Body of pancreas (tissue), 4 donors: Measurements from ENCODE around the gene LBX1. TPM values are rescaled to one million over a fixed set of nuclear protein-coding genes. Genes with fewer than 3 reads are reported as not detected.

Source experiments
- ATAC-seq: fragments of 150-250 bp; one replicate; pipeline ENCODE4 v1.9.1; 2016
- DNase-seq, 4 donors: peaks; one replicate each; pipeline ENCODE4 v3.0.0-alpha.2; 2019
- H3K27ac ChIP-seq, 4 donors: fragments of 200-600 bp; sonication (generic); 1 replicate in 3 of 4; 2 replicates in 1 of 4; pipeline versions ENCODE4 v1.5.1 to v1.6.1; 2016 to 2019; ENCODE audit warnings: mild to moderate bottlenecking in 1 of 4, mixed read lengths in 1 of 4, moderate library complexity in 1 of 4
- H3K27me3 ChIP-seq, 2 donors: fragments of 200-600 bp; sonication (generic); one replicate each; pipeline ENCODE4 v1.6.0; 2016; ENCODE audit warnings: mild to moderate bottlenecking in 1 of 2
- H3K36me3 ChIP-seq, 2 donors: fragments of 200-600 bp; sonication (generic); replicated peaks in 1 of 2; 2 replicates each; pipeline ENCODE4 v1.5.1; 2016; ENCODE audit warnings: low read depth in 2 of 2; ENCODE audit not compliant: insufficient read depth in 1 of 2
- H3K4me1 ChIP-seq: fragments of 200-600 bp; sonication (generic); one replicate; pipeline ENCODE4 v1.6.0; 2016
- H3K4me3 ChIP-seq, 2 donors: fragments of 200-600 bp; sonication (generic); 1 replicate in 1 of 2; 2 replicates in 1 of 2; pipeline ENCODE4 v1.5.1; 2016 to 2019
- H3K9me3 ChIP-seq, 3 donors: fragments of 200-600 bp; sonication (generic); 1 replicate in 2 of 3; 2 replicates in 1 of 3; pipeline ENCODE4 v1.5.1; 2016
- CTCF ChIP-seq, 7 experiments: fragments of 450-650 bp in 4 of 7; fragments of 200-600 bp in 3 of 7; sonication (generic) in 3 of 7; IDR thresholded peaks; one replicate each; pipeline ENCODE4 v1.5.1; 2016 to 2019; ENCODE audit warnings: antibody characterized with exemption in 7 of 7
- POLR2A ChIP-seq, 3 donors: fragments of 450-650 bp; IDR thresholded peaks; one replicate each; pipeline ENCODE4 v1.6.1; 2016; ENCODE audit warnings: antibody characterized with exemption in 3 of 3, mild to moderate bottlenecking in 2 of 3
- WGBS, 2 donors: methylation state at CpG; one replicate each; pipeline ENCODE4 v1.1.5; 2017; 5-methylcytosine and 5-hydroxymethylcytosine counted together
- intact Hi-C: fragments of 100-400 bp; cut with DNase I; formaldehyde crosslinking; loops from one replicate; pipeline ENCODE4 v1.15.1; 2023
- total RNA-seq, 2 donors: library from RNA; depleted of rRNA; stranded (reverse); fragments of >200 nt; gene quantifications; one replicate each; pipeline ENCODE4 v1.1.0, GENCODE V29; 2016

LBX1 gene
- total RNA-seq, 2 donors from 2014 or later: not detected

- intact Hi-C loops: no loop called here
- ATAC-seq (no peak), DNase-seq (no peak)
- no peak overlapping the region for H3K4me3 ChIP-seq
- H3K36me3 ChIP-seq: no peaks in the 10 kb centered on the region
- H3K4me1 ChIP-seq: peaks cover 66% of the 10 kb centered on the region
- H3K9me3 ChIP-seq: no peaks in the 10 kb centered on the region
- TF ChIP-seq CTCF (IDR thresholded peaks at IDR 0.05) (no peak), POLR2A (IDR thresholded peaks at IDR 0.05) (no peak)
- 6 to 10% methylated on average over 26 to 71 of the region's 71 CpGs for WGBS, 2 donors
- no peak overlapping the region for H3K27ac ChIP-seq
- peaks cover 22 to 75% of the 10 kb centered on the region in 2 donors for H3K27me3 ChIP-seq
Observed at GRCh38 chr10:101224060-101224909, 5.0 kb downstream of the LBX1 start.

- H3K36me3 ChIP-seq: no peaks in the 10 kb centered on the region
- ATAC-seq: no peak
- no peak overlapping the region for H3K4me3 ChIP-seq
- intact Hi-C loops: no loop called here
- no peak overlapping the region for H3K27ac ChIP-seq
- H3K4me1 ChIP-seq: peaks cover 58% of the 10 kb centered on the region
- H3K27me3 ChIP-seq: peaks cover 22 to 77% of the 10 kb centered on the region in 2 donors
- no peak for DNase-seq
- WGBS, 2 donors: 9 to 16% methylated on average over 17 to 50 of the region's 50 CpGs
- H3K9me3 ChIP-seq: no peaks in the 10 kb centered on the region
- TF ChIP-seq POLR2A (IDR thresholded peaks at IDR 0.05) (no peak), CTCF (IDR thresholded peaks at IDR 0.05) (no peak)
Observed at GRCh38 chr10:101223274-101224059, 5.8 kb downstream of the LBX1 start.

- H3K4me3 ChIP-seq: peak overlapping the region in 1 of 2 donors; percentile 33
- no peak overlapping the region for H3K27ac ChIP-seq
- H3K27me3 ChIP-seq: peaks cover 22 to 81% of the 10 kb centered on the region in 2 donors
- H3K36me3 ChIP-seq: no peaks in the 10 kb centered on the region
- no peak for TF ChIP-seq CTCF (IDR thresholded peaks at IDR 0.05)
- H3K4me1 ChIP-seq: peaks cover 54% of the 10 kb centered on the region
- intact Hi-C loops: no loop called here
- DNase-seq (no peak), ATAC-seq (no peak)
- WGBS, 2 donors: 4 to 7% methylated on average over 12 to 42 of the region's 42 CpGs
- H3K9me3 ChIP-seq: no peaks in the 10 kb centered on the region
Observed at GRCh38 chr10:101222683-101223273, 6.5 kb downstream of the LBX1 start.

GRCh38 chr10:101221963-101222531 is 7.2 kb downstream of the LBX1 start:
- DNase-seq (no peak), ATAC-seq (no peak)
- no peak overlapping the region for H3K4me3 ChIP-seq
- intact Hi-C loops: no loop called here
- no peaks in the 10 kb centered on the region for H3K9me3 ChIP-seq
- peaks cover 22 to 76% of the 10 kb centered on the region in 2 donors for H3K27me3 ChIP-seq
- TF ChIP-seq POLR2A (IDR thresholded peaks at IDR 0.05) (no peak), CTCF (IDR thresholded peaks at IDR 0.05) (no peak)
- H3K4me1 ChIP-seq: peaks cover 56% of the 10 kb centered on the region
- H3K27ac ChIP-seq: no peak overlapping the region
- no peaks in the 10 kb centered on the region for H3K36me3 ChIP-seq
- WGBS, 2 donors: 15% methylated on average over 6 to 9 of the region's 9 CpGs
